Mesodermal cell (in vitro differentiated cells): ENCODE data around the gene PGM3.
"Not testable (repeated sequence)": the region's sequence is repeated elsewhere in the genome, so short reads cannot be mapped to it uniquely, and the experiment has no call there.

Source experiments
- H3K27ac ChIP-seq: 2 replicates; pipeline ENCODE4 v1.7.0; 2013; ENCODE audit warnings: mild to moderate bottlenecking, low read depth, low read length, moderate library complexity; ENCODE audit not compliant: severe bottlenecking
- H3K36me3 ChIP-seq: 2 replicates; pipeline ENCODE4 v1.7.1; 2013; ENCODE audit warnings: mild to moderate bottlenecking, low read length, moderate library complexity; ENCODE audit not compliant: control insufficient read depth, insufficient read depth
- H3K4me1 ChIP-seq: one replicate; pipeline ENCODE4 v1.7.1; 2013; ENCODE audit warnings: mild to moderate bottlenecking, low read length; ENCODE audit not compliant: insufficient read depth, control insufficient read depth, poor library complexity, severe bottlenecking
- H3K4me3 ChIP-seq: 2 replicates; pipeline ENCODE4 v1.7.0; 2013; ENCODE audit warnings: low read length, control low read depth, mild to moderate bottlenecking; ENCODE audit not compliant: insufficient read depth, poor library complexity, severe bottlenecking; ENCODE audit errors: extremely low read depth
- H3K9me3 ChIP-seq: 2 replicates; pipeline ENCODE4 v1.7.1; 2013; ENCODE audit warnings: mild to moderate bottlenecking, low read length, moderate library complexity; ENCODE audit not compliant: control insufficient read depth
- WGBS, 2 experiments: methylation state at CpG; one replicate each; pipeline ENCODE4 v1.1.5; 2013; ENCODE audit warnings: missing lambda C conversion rate in 2 of 2; ENCODE audit not compliant: insufficient coverage in 2 of 2; 5-methylcytosine and 5-hydroxymethylcytosine counted together

PGM3 gene

GRCh38 chr6:83199863-83200225 lies 6.8 kb upstream of the PGM3 start:
- Histone ChIP-seq H3K36me3 (peaks cover 31% of the 10 kb centered on the region), H3K9me3 (no peaks in the 10 kb centered on the region), H3K27ac (no peak overlapping the region), H3K4me1 (no peaks in the 10 kb centered on the region), H3K4me3 (no peak overlapping the region)
- WGBS, 2 experiments, result 81 to 100% methylated on average over 1 to 2 of the region's 2 CpGs

DNA sequence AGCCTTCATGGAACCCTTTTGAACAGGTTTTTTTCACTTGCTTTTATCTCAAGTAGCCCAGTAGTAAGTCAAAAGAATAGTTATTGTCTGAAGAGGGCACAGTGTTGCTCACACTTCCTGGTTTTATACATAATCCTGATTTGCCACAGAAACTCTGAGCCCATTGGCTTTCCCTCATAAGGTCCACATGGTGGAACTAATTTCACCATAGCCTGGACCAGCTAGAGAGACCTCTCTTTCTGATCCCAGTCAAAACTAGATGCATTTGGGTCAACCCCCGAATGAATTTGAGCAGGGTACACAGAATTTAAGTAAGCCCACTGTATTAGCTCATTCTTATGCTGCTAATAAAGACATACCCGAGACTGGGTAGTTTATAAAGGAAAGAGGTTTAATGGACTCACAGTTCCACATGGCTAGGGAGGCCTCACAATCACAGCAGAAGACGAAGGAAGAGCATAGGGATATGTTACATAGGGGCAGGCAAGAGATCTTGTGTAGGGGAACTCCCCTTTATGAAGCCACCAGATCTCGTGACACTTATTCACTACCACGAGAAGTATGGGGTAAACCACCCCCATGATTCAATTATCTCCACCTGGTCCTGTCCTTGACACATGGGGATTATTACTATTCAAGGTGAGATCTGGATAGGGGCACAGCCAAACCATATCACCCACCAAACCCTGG lies 6.3 kb upstream of the PGM3 start:
- 82 to 90% methylated on average over 2 of the region's 5 CpGs for WGBS, 2 experiments
- no peaks in the 10 kb centered on the region for H3K9me3 ChIP-seq
- no peaks in the 10 kb centered on the region for H3K4me1 ChIP-seq
- H3K4me3 ChIP-seq, result no peak overlapping the region
- H3K27ac ChIP-seq, result no peak overlapping the region
- H3K36me3 ChIP-seq, result peaks cover 31% of the 10 kb centered on the region

DNA sequence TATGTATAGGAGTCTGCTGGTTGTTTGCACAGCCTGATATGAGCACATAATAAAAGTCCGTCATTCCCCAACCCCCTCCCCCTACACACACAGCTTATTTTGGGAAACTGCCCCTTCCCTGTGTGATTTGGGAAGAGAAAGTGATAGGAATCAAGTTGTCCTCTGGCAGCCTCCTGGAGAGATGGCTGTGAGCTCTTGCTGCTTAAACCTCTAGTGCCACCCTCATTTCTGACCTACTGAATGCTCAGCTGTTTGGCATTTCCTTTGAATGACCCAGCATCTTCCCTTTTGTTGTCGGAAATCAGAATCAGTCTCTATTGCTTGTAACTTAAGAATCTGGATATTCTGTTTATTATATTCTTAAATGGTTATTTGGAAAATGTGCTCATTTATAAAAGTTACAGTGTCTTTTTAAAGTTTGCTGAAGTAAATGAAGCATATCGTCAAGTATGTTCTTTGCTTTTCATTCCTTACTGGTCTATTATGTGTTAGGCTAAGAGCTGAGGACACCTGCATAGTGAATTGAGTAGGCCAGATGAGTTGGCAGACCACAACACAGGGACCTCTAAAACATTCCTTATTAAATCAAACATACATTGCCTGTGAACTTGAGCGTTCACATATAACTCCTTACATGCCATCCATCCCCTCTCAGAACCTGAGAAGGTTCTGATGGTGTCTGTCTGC lies 5.6 kb upstream of the PGM3 start:
- peaks cover 31% of the 10 kb centered on the region for H3K36me3 ChIP-seq
- no peak overlapping the region for H3K4me3 ChIP-seq
- H3K27ac ChIP-seq, result no peak overlapping the region
- H3K4me1 ChIP-seq, result no peaks in the 10 kb centered on the region
- no peaks in the 10 kb centered on the region for H3K9me3 ChIP-seq
- WGBS, 2 experiments, result 100% methylated on average over 1 to 2 of the region's 4 CpGs

- WGBS, 2 experiments, result 3 to 4% methylated on average over 25 to 28 of the region's 44 CpGs
These were observed 892 bp upstream of the PGM3 start for GRCh38 chr6:83193747-83194566.

GRCh38 chr6:83192456-83192855 lies 609 bp downstream of the PGM3 start:
- Histone ChIP-seq H3K36me3 (peaks cover 65% of the 10 kb centered on the region), H3K9me3 (no peaks in the 10 kb centered on the region), H3K4me1 (peaks cover 8% of the 10 kb centered on the region), H3K27ac (peak overlapping the region; percentile 91), H3K4me3 (peak overlapping the region; percentile 90)
- WGBS, 2 experiments, result 0% methylated on average over 4 of the region's 4 CpGs

More at GRCh38 chr6:83193747-83194566, 892 bp upstream of the PGM3 start:
- Histone ChIP-seq H3K4me3 (peak overlapping the region; percentile 90), H3K4me1 (peaks cover 8% of the 10 kb centered on the region), H3K36me3 (peaks cover 55% of the 10 kb centered on the region), H3K27ac (peak overlapping the region; percentile 91), H3K9me3 (no peaks in the 10 kb centered on the region)

GRCh38 chr6:83191974-83192373 lies 1.1 kb downstream of the PGM3 start:
- Histone ChIP-seq H3K4me3 (peak overlapping the region; percentile 90), H3K36me3 (peaks cover 65% of the 10 kb centered on the region)
- H3K9me3 ChIP-seq, H3K27ac ChIP-seq, H3K4me1 ChIP-seq: not testable (repeated sequence)
- WGBS, 2 experiments, result 94 to 96% methylated on average over 8 to 15 of the region's 18 CpGs

DNA sequence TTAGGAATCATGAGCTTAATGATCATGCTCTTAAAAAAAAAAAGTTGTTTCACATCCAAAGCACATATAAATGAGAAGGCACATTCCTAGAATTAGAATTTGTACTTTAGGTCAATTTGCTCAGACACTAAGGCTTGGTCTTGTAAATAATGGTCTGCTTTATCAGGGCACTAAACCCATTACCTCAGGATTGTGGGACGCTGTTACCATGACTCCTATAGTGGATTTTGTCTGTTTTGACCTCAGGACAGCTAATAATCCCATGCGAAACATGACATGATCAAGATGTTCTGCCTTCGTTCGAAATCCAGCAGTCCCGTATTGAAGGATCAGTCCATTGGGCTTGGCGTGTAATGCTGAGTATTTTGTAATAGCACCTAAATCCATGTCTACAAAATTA lies 2.4 kb downstream of the PGM3 start:
- H3K36me3 ChIP-seq, result peaks cover 61% of the 10 kb centered on the region
- H3K27ac ChIP-seq, result no peak overlapping the region
- peaks cover 8% of the 10 kb centered on the region for H3K4me1 ChIP-seq
- H3K9me3 ChIP-seq, result no peaks in the 10 kb centered on the region
- 96 to 100% methylated on average over 1 to 5 of the region's 6 CpGs for WGBS, 2 experiments
- peak overlapping the region; percentile 19 for H3K4me3 ChIP-seq

GRCh38 chr6:83188501-83188900 lies 4.6 kb downstream of the PGM3 start:
- WGBS, 2 experiments, result 84 to 85% methylated on average over 1 to 3 of the region's 3 CpGs
- Histone ChIP-seq H3K27ac (no peak overlapping the region), H3K4me1 (peaks cover 14% of the 10 kb centered on the region), H3K4me3 (no peak overlapping the region), H3K9me3 (no peaks in the 10 kb centered on the region), H3K36me3 (peaks cover 72% of the 10 kb centered on the region)

DNA sequence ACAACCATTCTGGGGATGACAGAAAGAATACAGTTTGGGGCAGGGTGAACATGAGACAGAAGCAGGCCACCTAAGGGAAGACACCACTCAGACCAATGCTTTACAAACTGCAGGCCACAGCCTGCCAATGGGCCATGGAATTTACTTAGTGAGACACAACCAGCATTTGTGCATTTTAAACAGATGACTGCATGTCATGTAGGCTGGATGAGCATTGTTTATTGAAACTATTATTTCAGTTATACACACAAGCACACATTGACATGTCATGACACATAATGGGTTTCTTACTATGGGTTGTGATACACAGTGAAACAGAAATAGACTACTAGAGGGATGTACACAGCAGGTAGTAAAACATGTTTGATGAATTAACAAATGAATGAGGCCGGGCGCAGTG lies 8.0 kb downstream of the PGM3 start:
- Histone ChIP-seq H3K27ac (no peak overlapping the region), H3K4me3 (no peak overlapping the region), H3K4me1 (peaks cover 14% of the 10 kb centered on the region), H3K9me3 (no peaks in the 10 kb centered on the region), H3K36me3 (peaks cover 86% of the 10 kb centered on the region)
- 94% methylated on average over 2 of the region's 2 CpGs; no CpG with 5 or more reads in 1 of the 2 experiments for WGBS, 2 experiments

DNA sequence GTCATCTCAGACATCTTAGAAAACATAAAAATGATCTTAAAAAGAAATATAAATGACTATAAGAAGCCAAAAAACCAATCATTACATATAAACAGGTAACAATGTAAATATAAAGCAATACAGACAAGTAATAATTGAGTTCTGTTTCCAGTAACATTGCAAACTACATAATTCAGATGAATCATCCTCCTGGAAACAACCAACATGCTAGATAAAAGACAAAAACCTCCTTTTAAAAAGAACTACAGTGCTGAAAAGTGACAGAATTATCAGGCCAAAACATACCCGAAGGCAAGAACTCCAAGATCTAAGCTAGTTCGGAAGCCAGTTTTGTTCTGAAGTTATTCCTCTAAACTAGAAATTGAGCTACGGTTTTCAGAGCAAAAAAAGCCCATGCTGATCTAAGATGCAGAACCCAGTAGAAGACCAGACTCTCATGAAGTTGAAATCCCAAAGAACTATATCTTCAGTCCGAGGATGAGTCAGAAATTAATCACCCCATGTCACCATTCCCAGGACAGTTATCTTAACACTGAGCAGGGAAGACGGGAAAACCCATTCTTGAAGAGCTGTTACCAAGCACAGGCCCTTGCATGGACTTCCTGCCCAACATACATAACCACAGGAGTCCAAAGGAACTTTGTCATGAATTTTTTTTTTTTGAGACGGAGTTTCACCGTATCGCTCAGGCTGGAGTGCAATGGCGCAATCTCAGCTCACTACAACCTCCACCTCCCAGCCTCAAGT lies 9.8 kb downstream of the PGM3 start:
- Histone ChIP-seq H3K4me1 (peaks cover 14% of the 10 kb centered on the region), H3K4me3 (no peak overlapping the region), H3K36me3 (peaks cover 82% of the 10 kb centered on the region), H3K27ac (peak overlapping the region; percentile 88), H3K9me3 (no peaks in the 10 kb centered on the region)
- 78 to 92% methylated on average over 4 to 8 of the region's 9 CpGs for WGBS, 2 experiments
